ENCODE data around the gene OR2AT4.

Gene OR2AT4

DNA sequence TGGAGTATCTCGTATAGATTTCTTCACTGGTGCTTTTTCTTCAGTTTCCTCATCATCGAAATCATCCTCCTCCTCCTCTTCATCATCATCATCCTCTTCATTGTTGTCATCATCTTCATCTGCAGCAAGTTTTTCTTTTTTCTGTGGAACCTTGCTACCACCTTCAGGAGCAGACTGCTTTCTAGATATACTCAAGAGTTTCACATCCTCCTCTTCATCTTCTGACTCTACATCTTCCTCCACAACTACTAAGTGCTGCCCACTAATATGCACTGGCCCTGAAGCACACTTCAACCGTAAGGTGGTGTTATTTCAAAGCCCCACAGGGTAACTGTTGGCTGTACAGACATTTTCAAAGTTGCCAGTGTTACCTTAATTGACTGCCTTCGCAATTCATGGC, 17.1 kb downstream of the OR2AT4 start:
- DNase-seq (ENCODE audit: low read depth) = no peak
- H3K4me3 ChIP-seq (ENCODE audit: low read depth, low read length) = no peak overlapping the region
- TF ChIP-seq, protein P1, sequence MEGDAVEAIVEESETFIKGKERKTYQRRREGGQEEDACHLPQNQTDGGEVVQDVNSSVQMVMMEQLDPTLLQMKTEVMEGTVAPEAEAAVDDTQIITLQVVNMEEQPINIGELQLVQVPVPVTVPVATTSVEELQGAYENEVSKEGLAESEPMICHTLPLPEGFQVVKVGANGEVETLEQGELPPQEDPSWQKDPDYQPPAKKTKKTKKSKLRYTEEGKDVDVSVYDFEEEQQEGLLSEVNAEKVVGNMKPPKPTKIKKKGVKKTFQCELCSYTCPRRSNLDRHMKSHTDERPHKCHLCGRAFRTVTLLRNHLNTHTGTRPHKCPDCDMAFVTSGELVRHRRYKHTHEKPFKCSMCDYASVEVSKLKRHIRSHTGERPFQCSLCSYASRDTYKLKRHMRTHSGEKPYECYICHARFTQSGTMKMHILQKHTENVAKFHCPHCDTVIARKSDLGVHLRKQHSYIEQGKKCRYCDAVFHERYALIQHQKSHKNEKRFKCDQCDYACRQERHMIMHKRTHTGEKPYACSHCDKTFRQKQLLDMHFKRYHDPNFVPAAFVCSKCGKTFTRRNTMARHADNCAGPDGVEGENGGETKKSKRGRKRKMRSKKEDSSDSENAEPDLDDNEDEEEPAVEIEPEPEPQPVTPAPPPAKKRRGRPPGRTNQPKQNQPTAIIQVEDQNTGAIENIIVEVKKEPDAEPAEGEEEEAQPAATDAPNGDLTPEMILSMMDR (IDR thresholded peaks at IDR 0.05; ENCODE audit: insufficient read depth, low read depth, low read length, missing control alignments) = no peak

GRCh38 chr11:75078233-75078632, 18.4 kb downstream of the OR2AT4 start:
- TF ChIP-seq, protein P1 (IDR thresholded peaks at IDR 0.05; ENCODE audit: insufficient read depth, low read depth, low read length, missing control alignments) = no peak

GRCh38 chr11:75077316-75077715, 19.4 kb downstream of the OR2AT4 start:
- no peak for DNase-seq (ENCODE audit: low read depth)
- H3K4me3 ChIP-seq (ENCODE audit: low read depth, low read length) = no peak overlapping the region
- TF ChIP-seq, protein P1 (IDR thresholded peaks at IDR 0.05; ENCODE audit: insufficient read depth, low read depth, low read length, missing control alignments) = no peak

More at GRCh38 chr11:75078233-75078632, 18.4 kb downstream of the OR2AT4 start:
- no peak overlapping the region for H3K4me3 ChIP-seq (ENCODE audit: low read depth, low read length)
- no peak for DNase-seq (ENCODE audit: low read depth)

GRCh38 chr11:75076671-75077070, 20.0 kb downstream of the OR2AT4 start:
- no peak for DNase-seq (ENCODE audit: low read depth)
- H3K4me3 ChIP-seq (ENCODE audit: low read depth, low read length) = no peak overlapping the region
- TF ChIP-seq, protein P1 (IDR thresholded peaks at IDR 0.05; ENCODE audit: insufficient read depth, low read depth, low read length, missing control alignments) = no peak

- TF ChIP-seq, protein P1 (IDR thresholded peaks at IDR 0.05; ENCODE audit: insufficient read depth, low read depth, low read length, missing control alignments) = peak; percentile 13
- H3K4me3 ChIP-seq (ENCODE audit: low read depth, low read length) = no peak overlapping the region
- DNase-seq (ENCODE audit: low read depth) = no peak
Measured at GRCh38 chr11:75073459-75074190, 23.1 kb downstream of the OR2AT4 start.

DNA sequence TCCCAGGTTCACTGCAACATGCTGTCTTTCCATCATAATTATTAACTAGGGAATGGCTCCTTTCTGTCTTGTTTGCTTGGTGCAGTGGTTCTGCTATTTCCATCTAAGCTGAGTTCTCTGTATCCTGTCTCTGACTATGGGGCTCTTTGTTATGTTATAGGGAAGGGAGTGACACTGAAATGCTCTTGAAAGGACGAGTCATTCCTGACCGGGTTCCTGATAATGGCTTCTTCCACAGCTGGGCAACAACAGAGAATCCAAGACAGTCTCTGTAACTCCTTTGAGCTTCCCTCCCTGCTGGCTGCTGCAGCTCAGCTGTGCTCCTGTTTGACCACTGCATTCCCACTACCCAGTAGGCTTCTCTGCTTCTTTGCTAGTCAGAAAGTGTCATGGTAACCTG, 24.1 kb downstream of the OR2AT4 start:
- TF ChIP-seq, protein P1 (IDR thresholded peaks at IDR 0.05; ENCODE audit: insufficient read depth, low read depth, low read length, missing control alignments) = no peak
- no peak for DNase-seq (ENCODE audit: low read depth)
- no peak overlapping the region for H3K4me3 ChIP-seq (ENCODE audit: low read depth, low read length)

GRCh38 chr11:75069473-75069872, 27.2 kb downstream of the OR2AT4 start:
- H3K4me3 ChIP-seq (ENCODE audit: low read depth, low read length) = no peak overlapping the region
- DNase-seq (ENCODE audit: low read depth) = peak; percentile 60
- TF ChIP-seq, protein P1 (IDR thresholded peaks at IDR 0.05; ENCODE audit: insufficient read depth, low read depth, low read length, missing control alignments) = no peak

Measured in GM12865 (cell line).